Measurements from ENCODE around the gene RASSF1.
"Not testable (repeated sequence)": the region's sequence is repeated elsewhere in the genome, so short reads cannot be mapped to it uniquely, and the experiment has no call there.

The RASSF1 gene

GRCh38 chr3:50298836-50299637 is 41.6 kb downstream of the RASSF1 start, which contains the start of the genes HYAL3 and NAA80:
Gene HYAL3 (minus strand): TSS chr3:50299405. CDS start chr3:50295602, 3,803 bp downstream.
Gene NAA80 (minus strand): TSS chr3:50299405. CDS start chr3:50297463, 1,942 bp downstream.
- FAIRE-seq, result peak; percentile 93

- FAIRE-seq, result no peak
Measured at GRCh38 chr3:50297896-50298725, 42.5 kb downstream of the RASSF1 start.

- no peak for FAIRE-seq
Measured at GRCh38 chr3:50297384-50297775, 43.3 kb downstream of the RASSF1 start.

- no peak for FAIRE-seq
Measured at GRCh38 chr3:50296721-50297383, 43.8 kb downstream of the RASSF1 start.

- FAIRE-seq, result no peak
Measured at GRCh38 chr3:50295553-50296431, 44.8 kb downstream of the RASSF1 start.

GRCh38 chr3:50294492-50295403 is 45.9 kb downstream of the RASSF1 start:
- FAIRE-seq, result no peak

GRCh38 chr3:50294089-50294488 is 46.5 kb downstream of the RASSF1 start:
- FAIRE-seq, result no peak

- FAIRE-seq, result no peak
Measured at GRCh38 chr3:50293079-50293801, 47.4 kb downstream of the RASSF1 start.

GRCh38 chr3:50292159-50293078 is 48.2 kb downstream of the RASSF1 start, which contains the start of gene IFRD2:
Gene IFRD2 (minus strand): TSS chr3:50292429. CDS start chr3:50292274, 155 bp downstream.
- peak; percentile 87 for FAIRE-seq

- FAIRE-seq, result no peak
Measured at GRCh38 chr3:50290161-50290641, 50.4 kb downstream of the RASSF1 start.

- FAIRE-seq, result no peak
Measured at GRCh38 chr3:50289130-50289529, 51.5 kb downstream of the RASSF1 start.

- FAIRE-seq, result no peak
Measured at GRCh38 chr3:50288387-50289007, 52.1 kb downstream of the RASSF1 start.

GRCh38 chr3:50287262-50287661 is 53.4 kb downstream of the RASSF1 start:
- FAIRE-seq, result no peak

GRCh38 chr3:50286322-50287227 is 54.1 kb downstream of the RASSF1 start:
- no peak for FAIRE-seq

- FAIRE-seq, result not testable (repeated sequence)
Measured at GRCh38 chr3:50284121-50284520, 56.5 kb downstream of the RASSF1 start.

Measured in TTC549 (cell line).